ENCODE results near the gene OBI1. TPM values are rescaled to one million over a fixed set of nuclear protein-coding genes. Genes with fewer than 3 reads are reported as not detected.

Gene OBI1
- total and polyA plus RNA-seq, 2 donors (not counting 3 experiments of a cell fraction or from before 2014, with no cell fraction given): 5.0 to 16.1 TPM

DNA sequence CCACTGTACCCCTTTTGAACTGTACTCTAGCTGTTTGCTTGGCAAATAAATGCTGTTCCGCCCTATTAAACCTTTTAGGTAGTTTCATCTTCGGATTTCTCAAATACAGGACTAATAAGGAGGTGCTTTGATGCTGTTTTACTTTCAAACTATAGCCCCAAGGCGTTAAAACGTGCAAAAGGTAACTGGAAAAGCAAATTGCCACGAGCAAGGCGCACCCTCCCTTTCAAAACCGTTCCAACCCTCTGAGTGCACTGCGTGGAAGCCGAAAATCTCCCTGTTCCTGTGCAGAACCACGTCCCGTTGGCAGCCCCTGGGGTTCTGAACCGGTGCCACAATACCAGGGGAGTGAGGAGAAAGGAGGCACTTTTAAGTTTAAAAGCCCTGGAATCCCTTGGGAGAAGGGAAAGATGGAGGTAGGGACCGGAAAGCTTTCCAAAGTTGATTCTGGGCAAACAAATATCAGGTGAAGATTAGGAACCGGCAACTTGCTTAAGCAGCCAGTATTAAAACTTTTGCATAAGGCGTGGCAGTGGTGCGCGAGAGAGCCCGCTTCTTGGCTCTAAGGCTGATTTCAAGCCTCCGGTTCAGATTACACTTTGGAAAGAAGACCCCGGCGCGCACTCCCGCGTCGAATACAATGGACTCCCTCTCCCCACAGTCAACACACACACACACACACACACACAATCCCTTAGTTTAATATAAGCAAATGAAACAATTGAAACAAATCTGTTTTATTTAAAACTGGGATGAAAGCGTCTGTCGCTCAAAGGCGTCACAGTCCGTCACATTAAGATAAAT is 65.1 kb downstream of the OBI1 start:
- ChIA-PET POLR2A (no interaction called here), CTCF (interaction anchor here (0.6 to 1.6 kb wide), 3 partner anchors 10 to 163 kb away, joined by 3 to 5 read pairs (median 3); partner anchors contain the start of gene POU4F1)
- Histone ChIP-seq H3K36me3 (ENCODE audit: control insufficient read depth in 2 of 2, extremely low read depth in 1 of 2, insufficient read depth in 2 of 2, low read length in 2 of 2) (no peaks in the 10 kb centered on the region), H4K20me1 (replicated peaks; ENCODE audit: control insufficient read depth, extremely low read depth, insufficient read depth, low read length) (no peaks in the 10 kb centered on the region), H3K27me3 (ENCODE audit: control insufficient read depth in 2 of 2, insufficient read depth in 2 of 2, low read length in 2 of 2) (peaks cover 61 to 93% of the 10 kb centered on the region in 2 experiments), H3K9me1 (replicated peaks; ENCODE audit: control insufficient read depth, extremely low read depth, insufficient read depth, low read length) (no peaks in the 10 kb centered on the region), H3K4me2 (ENCODE audit: insufficient read depth, low read length) (no peak overlapping the region), H3K27ac (ENCODE audit: insufficient read depth, low read depth, low read length) (no peak overlapping the region), H3K9me3 (replicated peaks; ENCODE audit: control insufficient read depth, insufficient read depth, low read length) (no peaks in the 10 kb centered on the region), H3K79me2 (ENCODE audit: control insufficient read depth, insufficient read depth, low read length) (no peaks in the 10 kb centered on the region), H3K4me1 (ENCODE audit: control insufficient read depth, extremely low read depth, insufficient read depth, low read length) (peaks cover 6% of the 10 kb centered on the region), H2AFZ (ENCODE audit: low read depth, low read length) (no peak overlapping the region), H3K9ac (replicated peaks; ENCODE audit: extremely low read depth, insufficient read depth, low read length) (no peak overlapping the region), H3K4me3 (replicated peaks in 1 of 3; ENCODE audit: insufficient read depth in 1 of 3, low read depth in 1 of 3, low read length in 3 of 3) (no peak overlapping the region)
- dilution Hi-C loops (cut with MboI; ENCODE audit: extremely low pct_ligation_motif_present, low sequenced_read_pairs) (no loop called here), intact Hi-C loops (cut with micrococcal nuclease) (loop anchor here (5.0 kb wide), 1 partner anchor 457 kb away; no protein-coding TSS in a partner anchor)
- no peak for DNase-seq (ENCODE audit: low read depth, low spot score)
- no peak for FAIRE-seq
- TF ChIP-seq MYC (IDR thresholded peaks at IDR 0.05; ENCODE audit: low read depth, low read length) (no peak), JUN (IDR thresholded peaks at IDR 0.05; ENCODE audit: borderline replicate concordance, insufficient read depth, insufficient read length, low read depth) (no peak), EZH2 (IDR thresholded peaks at IDR 0.05; ENCODE audit: borderline replicate concordance, low read depth, low read length, severe bottlenecking) (peak; percentile 60)
- TF ChIP-seq, protein P1, sequence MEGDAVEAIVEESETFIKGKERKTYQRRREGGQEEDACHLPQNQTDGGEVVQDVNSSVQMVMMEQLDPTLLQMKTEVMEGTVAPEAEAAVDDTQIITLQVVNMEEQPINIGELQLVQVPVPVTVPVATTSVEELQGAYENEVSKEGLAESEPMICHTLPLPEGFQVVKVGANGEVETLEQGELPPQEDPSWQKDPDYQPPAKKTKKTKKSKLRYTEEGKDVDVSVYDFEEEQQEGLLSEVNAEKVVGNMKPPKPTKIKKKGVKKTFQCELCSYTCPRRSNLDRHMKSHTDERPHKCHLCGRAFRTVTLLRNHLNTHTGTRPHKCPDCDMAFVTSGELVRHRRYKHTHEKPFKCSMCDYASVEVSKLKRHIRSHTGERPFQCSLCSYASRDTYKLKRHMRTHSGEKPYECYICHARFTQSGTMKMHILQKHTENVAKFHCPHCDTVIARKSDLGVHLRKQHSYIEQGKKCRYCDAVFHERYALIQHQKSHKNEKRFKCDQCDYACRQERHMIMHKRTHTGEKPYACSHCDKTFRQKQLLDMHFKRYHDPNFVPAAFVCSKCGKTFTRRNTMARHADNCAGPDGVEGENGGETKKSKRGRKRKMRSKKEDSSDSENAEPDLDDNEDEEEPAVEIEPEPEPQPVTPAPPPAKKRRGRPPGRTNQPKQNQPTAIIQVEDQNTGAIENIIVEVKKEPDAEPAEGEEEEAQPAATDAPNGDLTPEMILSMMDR (IDR thresholded peaks at IDR 0.05; ENCODE audit: extremely low read depth in 1 of 2, insufficient read depth in 1 of 2, low read depth in 1 of 2, low read length in 2 of 2): no peak
- no TSS peak for BruUV-seq (replicated peaks)
